Loucy (cell line): Measurements from ENCODE around the gene ZNF320.

Source experiments
- H2AFZ ChIP-seq: fragments of 200-600 bp; sonication (generic); 2 replicates; pipeline ENCODE4 v1.6.0; 2016; ENCODE audit warnings: antibody characterized with exemption, mild to moderate bottlenecking, low read length, moderate library complexity
- H3F3A ChIP-seq: fragments of 200-600 bp; 2 replicates; pipeline ENCODE4 v1.6.0; 2016; ENCODE audit warnings: antibody characterized with exemption, low read depth, mild to moderate bottlenecking
- H3K27me3 ChIP-seq: fragments of 200-600 bp; sonication (generic); 2 replicates; pipeline ENCODE4 v1.6.1; 2014; ENCODE audit warnings: low read length, mild to moderate bottlenecking; ENCODE audit not compliant: insufficient read depth, poor library complexity, severe bottlenecking
- H3K36me3 ChIP-seq: fragments of 200-600 bp; sonication (generic); 2 replicates; pipeline ENCODE4 v1.6.1; 2016; ENCODE audit warnings: low read length; ENCODE audit not compliant: insufficient read depth
- H3K4me1 ChIP-seq: fragments of 200-600 bp; sonication (generic); 2 replicates; pipeline ENCODE4 v1.5.1; 2014; ENCODE audit warnings: low read length, mild to moderate bottlenecking; ENCODE audit not compliant: insufficient read depth, poor library complexity, severe bottlenecking
- H3K4me2 ChIP-seq: fragments of 200-600 bp; sonication (generic); 2 replicates; pipeline ENCODE4 v1.6.0; 2014; ENCODE audit warnings: antibody characterized with exemption, low read length, low read depth, mild to moderate bottlenecking; ENCODE audit not compliant: poor library complexity, severe bottlenecking
- H3K4me3 ChIP-seq: fragments of 200-600 bp; sonication (generic); 2 replicates; pipeline ENCODE4 v1.5.1; 2014; ENCODE audit warnings: low read length, mild to moderate bottlenecking, mixed read lengths; ENCODE audit not compliant: poor library complexity, severe bottlenecking
- H3K79me2 ChIP-seq: fragments of 200-600 bp; sonication (generic); 2 replicates; pipeline ENCODE4 v1.6.1; 2014; ENCODE audit warnings: low read length; ENCODE audit not compliant: insufficient read depth
- H3K9ac ChIP-seq: fragments of 200-600 bp; sonication (generic); 2 replicates; pipeline ENCODE4 v1.6.0; 2014; ENCODE audit warnings: mild to moderate bottlenecking, low read depth, low read length, moderate library complexity; ENCODE audit not compliant: poor library complexity, severe bottlenecking
- H3K9me2 ChIP-seq: fragments of 200-600 bp; sonication (generic); replicated peaks from 2 replicates; pipeline ENCODE4 v1.6.1; 2016; ENCODE audit warnings: low read depth, low read length, mixed read lengths
- H3K9me3 ChIP-seq: fragments of 200-600 bp; sonication (generic); 2 replicates; pipeline ENCODE4 v1.6.1; 2014; ENCODE audit warnings: mild to moderate bottlenecking, antibody characterized with exemption, low read length, low read depth; ENCODE audit not compliant: insufficient read depth
- H4K20me1 ChIP-seq: fragments of 200-600 bp; sonication (generic); 2 replicates; pipeline ENCODE4 v1.6.0; 2014; ENCODE audit warnings: antibody characterized with exemption, low read length, mild to moderate bottlenecking; ENCODE audit not compliant: insufficient read depth, poor library complexity, severe bottlenecking
- CTCF ChIP-seq: fragments of 200-600 bp; sonication (generic); conservative IDR thresholded peaks from 2 replicates; pipeline ENCODE4 v1.5.1; 2014; ENCODE audit warnings: mild to moderate bottlenecking, antibody characterized with exemption, low read length
- EZH2phosphoT487 ChIP-seq: fragments of 200-600 bp; IDR thresholded peaks from 2 replicates; pipeline ENCODE4 v1.6.1; 2018; ENCODE audit warnings: antibody characterized with exemption, mild to moderate bottlenecking, moderate library complexity, borderline replicate concordance

The ZNF320 gene

GRCh38 chr19:52923778-52924593, 26.6 kb upstream of the ZNF320 start:
- Histone ChIP-seq H3K9me2 (no peaks in the 10 kb centered on the region), H3K4me1 (peaks cover 19% of the 10 kb centered on the region), H3F3A (no peaks in the 10 kb centered on the region), H3K4me2 (peak overlapping the region; percentile 69), H3K27me3 (no peaks in the 10 kb centered on the region), H3K4me3 (peak overlapping the region; percentile 95), H3K9me3 (no peaks in the 10 kb centered on the region), H3K36me3 (peaks cover 8% of the 10 kb centered on the region; the same call in 1 of the 2 replicates), H2AFZ (0 out of 2 replicates have a peak overlapping the region, but pooled peaks have one; percentile 99), H3K9ac (peak overlapping the region; percentile 84), H4K20me1 (no peaks in the 10 kb centered on the region), H3K79me2 (peaks cover 9% of the 10 kb centered on the region; the same call in 1 of the 2 replicates)
- TF ChIP-seq EZH2phosphoT487 (no peak), CTCF (no peak)

GRCh38 chr19:52922841-52923777, 25.7 kb upstream of the ZNF320 start, which contains the start of gene ZNF888:
ZNF888 (minus strand) TSS chr19:52923428; CDS start chr19:52917873, 5,555 bp downstream.
- TF ChIP-seq CTCF: no peak
- TF ChIP-seq EZH2phosphoT487: no peak
- H2AFZ ChIP-seq: peak within 1 kb of the TSS; percentile 99

GRCh38 chr19:52917531-52917930, 20.1 kb upstream of the ZNF320 start:
- H3K4me1 ChIP-seq: peaks cover 14% of the 10 kb centered on the region
- no peaks in the 10 kb centered on the region for H3K27me3 ChIP-seq
- no peaks in the 10 kb centered on the region for H3K36me3 ChIP-seq
- H4K20me1 ChIP-seq: no peaks in the 10 kb centered on the region
- no peaks in the 10 kb centered on the region for H3F3A ChIP-seq
- H2AFZ ChIP-seq: no peak overlapping the region
- no peak for TF ChIP-seq CTCF
- no peak for TF ChIP-seq EZH2phosphoT487
- no peaks in the 10 kb centered on the region for H3K9me2 ChIP-seq
- no peak overlapping the region for H3K4me3 ChIP-seq
- H3K9ac ChIP-seq: no peak overlapping the region
- H3K4me2 ChIP-seq: no peak overlapping the region
- no peaks in the 10 kb centered on the region for H3K9me3 ChIP-seq
- peaks cover 9% of the 10 kb centered on the region; the same call in 1 of the 2 replicates for H3K79me2 ChIP-seq

More at GRCh38 chr19:52922841-52923777, 25.7 kb upstream of the ZNF320 start, which contains the start of gene ZNF888:
- peaks cover 9% of the 10 kb centered on the region; the same call in 1 of the 2 replicates for H3K79me2 ChIP-seq
- peaks cover 19% of the 10 kb centered on the region for H3K4me1 ChIP-seq
- H3K36me3 ChIP-seq: no peaks in the 10 kb centered on the region
- peak within 1 kb of the TSS; percentile 69 for H3K4me2 ChIP-seq
- no peaks in the 10 kb centered on the region for H3K9me2 ChIP-seq
- peak within 1 kb of the TSS; percentile 84 for H3K9ac ChIP-seq
- H3K9me3 ChIP-seq: no peaks in the 10 kb centered on the region
- H4K20me1 ChIP-seq: no peaks in the 10 kb centered on the region
- H3F3A ChIP-seq: no peaks in the 10 kb centered on the region
- no peaks in the 10 kb centered on the region for H3K27me3 ChIP-seq
- peak within 1 kb of the TSS; percentile 95 for H3K4me3 ChIP-seq
